A673 (cell line): ENCODE results near the gene MED27. TPM values are rescaled to one million over a fixed set of nuclear protein-coding genes. Genes with fewer than 3 reads are reported as not detected.

ENCODE experiments used
- BruUV-seq: library from RNA; stranded (reverse); fragments of 400-500 nt; replicated peaks from 2 replicates; lab custom pipeline; 2021; lab: Mats Ljungman, UMichigan
- CTCF ChIA-PET: fragments of 300-600 bp; sonication (Branson Sonifier 250); formaldehyde crosslinking; loops from one replicate; lab custom pipeline; 2022; ENCODE audit warnings: antibody characterized with exemption; lab: Charles Lee
- POLR2A ChIA-PET: fragments of 300-600 bp; sonication (Branson Sonifier 250); formaldehyde crosslinking; loops from one replicate; lab custom pipeline; 2022; ENCODE audit warnings: antibody characterized with exemption; ENCODE audit not compliant: low non-redundant PET; lab: Charles Lee
- DNase-seq: peaks from one replicate; pipeline ENCODE4 v3.0.0-alpha.2; 2015; ENCODE audit warnings: low spot score
- H3K27ac ChIP-seq: fragments of 200-600 bp; sonication (generic); 2 replicates; pipeline ENCODE4 v1.5.1; 2016; ENCODE audit warnings: mixed run types, low read depth, mild to moderate bottlenecking, mixed read lengths, antibody characterized with exemption, low read length; ENCODE audit not compliant: poor library complexity, severe bottlenecking
- H3K27me3 ChIP-seq: fragments of 200-600 bp; sonication (generic); replicated peaks from 2 replicates; pipeline ENCODE4 v1.6.1; 2017; ENCODE audit warnings: mixed run types, low read depth, mild to moderate bottlenecking, mixed read lengths, antibody characterized with exemption, low read length; ENCODE audit not compliant: insufficient read depth, poor library complexity
- H3K36me3 ChIP-seq: fragments of 200-600 bp; sonication (generic); 2 replicates; pipeline ENCODE4 v1.6.1; 2016; ENCODE audit warnings: mixed run types, mild to moderate bottlenecking, mixed read lengths, antibody characterized with exemption, low read length; ENCODE audit not compliant: insufficient read depth, poor library complexity, severe bottlenecking
- H3K4me1 ChIP-seq: fragments of 200-600 bp; sonication (generic); 2 replicates; pipeline ENCODE4 v1.6.1; 2017; ENCODE audit warnings: mixed run types, mild to moderate bottlenecking, mixed read lengths, antibody characterized with exemption, low read length; ENCODE audit not compliant: insufficient read depth, poor library complexity, severe bottlenecking
- H3K4me3 ChIP-seq: fragments of 200-600 bp; sonication (generic); 2 replicates; pipeline ENCODE4 v1.5.1; 2016; ENCODE audit warnings: low read depth, mixed run types, mild to moderate bottlenecking, mixed read lengths, low read length; ENCODE audit not compliant: poor library complexity, severe bottlenecking
- H3K9me3 ChIP-seq: fragments of 200-600 bp; sonication (generic); 2 replicates; pipeline ENCODE4 v1.6.1; 2016; ENCODE audit warnings: mixed run types, low read depth, mild to moderate bottlenecking, mixed read lengths, antibody characterized with exemption, low read length; ENCODE audit not compliant: poor library complexity, severe bottlenecking
- EZH2 ChIP-seq: fragments of 200-600 bp; sonication (generic); IDR thresholded peaks from 2 replicates; pipeline ENCODE4 v1.6.1; 2017; ENCODE audit warnings: borderline replicate concordance, low read depth, mild to moderate bottlenecking, mixed read lengths, antibody characterized with exemption, low read length; ENCODE audit not compliant: poor library complexity, severe bottlenecking
- intact Hi-C: fragments of 100-400 bp; cut with micrococcal nuclease; formaldehyde crosslinking; loops from one replicate; pipeline ENCODE4 v1.10.0; 2022; ENCODE audit not compliant: unreplicated experiment
- total RNA-seq: library from RNA; stranded (reverse); gene quantifications from 2 replicates; pipeline ENCODE4 v1.2.3, GENCODE V29; 2021
- TF ChIP-seq, protein P1 (sequence below): fragments of 300-800, 200-600 bp; sonication (generic); conservative IDR thresholded peaks from 2 replicates; pipeline ENCODE4 v1.5.1; 2017; ENCODE audit warnings: low read depth, mild to moderate bottlenecking, antibody characterized with exemption, low read length, moderate library complexity, mixed read lengths

Gene MED27
- total RNA-seq, 1 experiment from 2014 or later: 45.4 TPM

DNA sequence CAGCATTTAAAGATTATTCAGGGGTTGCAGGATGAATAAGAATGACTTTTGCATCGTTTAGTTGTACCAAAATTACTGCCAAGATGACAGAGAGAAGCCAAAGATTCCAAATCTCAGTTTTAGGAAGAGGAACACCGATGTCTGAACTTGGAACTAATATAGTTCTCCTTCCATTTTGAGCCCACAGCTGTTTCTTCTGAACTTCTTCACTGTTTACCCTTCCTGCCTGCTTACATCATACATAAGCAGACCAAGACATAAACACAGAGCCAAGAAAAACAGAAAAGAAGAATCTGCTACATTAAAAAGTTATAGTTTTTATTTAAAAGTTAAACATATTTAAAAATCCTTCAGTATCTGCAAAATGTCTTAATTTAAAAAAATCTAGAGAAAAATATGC lies 192.8 kb downstream of the MED27 start:
- Histone ChIP-seq H3K36me3 (no peaks in the 10 kb centered on the region), H3K27me3 (no peaks in the 10 kb centered on the region), H3K4me1 (no peaks in the 10 kb centered on the region), H3K9me3 (no peaks in the 10 kb centered on the region), H3K27ac (no peak overlapping the region), H3K4me3 (no peak overlapping the region)
- intact Hi-C loops: no loop called here
- TF ChIP-seq EZH2: no peak
- TF ChIP-seq, protein P1, sequence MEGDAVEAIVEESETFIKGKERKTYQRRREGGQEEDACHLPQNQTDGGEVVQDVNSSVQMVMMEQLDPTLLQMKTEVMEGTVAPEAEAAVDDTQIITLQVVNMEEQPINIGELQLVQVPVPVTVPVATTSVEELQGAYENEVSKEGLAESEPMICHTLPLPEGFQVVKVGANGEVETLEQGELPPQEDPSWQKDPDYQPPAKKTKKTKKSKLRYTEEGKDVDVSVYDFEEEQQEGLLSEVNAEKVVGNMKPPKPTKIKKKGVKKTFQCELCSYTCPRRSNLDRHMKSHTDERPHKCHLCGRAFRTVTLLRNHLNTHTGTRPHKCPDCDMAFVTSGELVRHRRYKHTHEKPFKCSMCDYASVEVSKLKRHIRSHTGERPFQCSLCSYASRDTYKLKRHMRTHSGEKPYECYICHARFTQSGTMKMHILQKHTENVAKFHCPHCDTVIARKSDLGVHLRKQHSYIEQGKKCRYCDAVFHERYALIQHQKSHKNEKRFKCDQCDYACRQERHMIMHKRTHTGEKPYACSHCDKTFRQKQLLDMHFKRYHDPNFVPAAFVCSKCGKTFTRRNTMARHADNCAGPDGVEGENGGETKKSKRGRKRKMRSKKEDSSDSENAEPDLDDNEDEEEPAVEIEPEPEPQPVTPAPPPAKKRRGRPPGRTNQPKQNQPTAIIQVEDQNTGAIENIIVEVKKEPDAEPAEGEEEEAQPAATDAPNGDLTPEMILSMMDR: no peak
- POLR2A ChIA-PET: no interaction called here
- no peak for DNase-seq
- CTCF ChIA-PET: no interaction called here
- BruUV-seq: no TSS peak

DNA sequence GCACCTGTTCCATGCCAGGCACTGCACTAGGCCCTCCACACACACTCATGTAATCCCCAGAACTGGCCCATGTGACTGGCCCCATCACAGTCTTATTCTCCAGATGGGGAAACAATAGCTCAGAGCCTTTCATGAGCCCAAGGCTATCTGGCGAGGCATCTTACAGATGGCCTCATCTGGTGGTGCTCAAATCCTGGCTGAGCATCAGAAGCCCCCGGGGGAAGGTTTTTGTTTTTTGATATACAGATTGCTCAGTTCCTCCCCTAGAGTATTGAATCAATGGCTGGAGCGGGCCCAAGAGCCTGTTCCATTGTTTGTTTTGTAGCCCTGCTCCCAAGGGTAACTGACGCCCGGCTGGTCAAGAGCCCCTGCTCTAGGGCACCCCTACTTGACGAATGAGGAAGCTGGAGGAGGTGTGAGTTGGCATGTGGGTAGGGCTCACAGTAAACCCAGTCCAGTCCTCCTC lies 194.5 kb downstream of the MED27 start:
- DNase-seq: no peak
- Histone ChIP-seq H3K27me3 (no peaks in the 10 kb centered on the region), H3K9me3 (no peaks in the 10 kb centered on the region), H3K36me3 (no peaks in the 10 kb centered on the region), H3K27ac (no peak overlapping the region), H3K4me1 (no peaks in the 10 kb centered on the region), H3K4me3 (no peak overlapping the region)
- intact Hi-C loops: no loop called here
- POLR2A ChIA-PET: no interaction called here
- TF ChIP-seq EZH2: no peak
- TF ChIP-seq, protein P1: no peak
- no TSS peak for BruUV-seq
- CTCF ChIA-PET: no interaction called here

DNA sequence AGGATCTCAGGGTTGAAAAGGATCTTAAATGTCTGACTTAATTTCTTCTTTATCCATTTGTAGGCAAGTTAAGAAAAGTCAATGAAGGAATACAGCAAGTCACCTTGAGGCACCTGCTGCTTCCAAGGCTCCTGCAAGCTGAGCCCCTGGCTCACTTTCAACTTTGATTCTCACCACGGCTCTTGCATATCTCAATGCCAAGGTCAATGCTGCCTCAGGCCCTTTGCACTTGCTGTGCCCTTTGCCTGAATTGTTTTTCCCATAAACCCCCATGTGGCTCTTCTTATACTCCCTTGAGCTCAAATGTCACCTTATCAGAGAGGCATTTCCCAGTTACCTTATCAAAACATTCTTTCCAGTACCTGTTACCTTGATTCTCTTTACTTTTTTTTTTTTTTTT lies 195.4 kb downstream of the MED27 start:
- POLR2A ChIA-PET: no interaction called here
- Histone ChIP-seq H3K27ac (no peak overlapping the region), H3K4me3 (no peak overlapping the region), H3K4me1 (no peaks in the 10 kb centered on the region), H3K9me3 (no peaks in the 10 kb centered on the region), H3K27me3 (no peaks in the 10 kb centered on the region), H3K36me3 (no peaks in the 10 kb centered on the region)
- no peak for DNase-seq
- intact Hi-C loops: no loop called here
- CTCF ChIA-PET: no interaction called here
- no peak for TF ChIP-seq EZH2
- TF ChIP-seq, protein P1: no peak
- no TSS peak for BruUV-seq
